Endothelial cell of umbilical vein (primary cell): ENCODE measurements around the gene SYTL3. TPM values are rescaled to one million over a fixed set of nuclear protein-coding genes. Genes with fewer than 3 reads are reported as not detected.

Experiments
- BruUV-seq: library from RNA; stranded (reverse); fragments of 400-500 nt; replicated peaks from 2 replicates; lab custom pipeline; 2021; lab: Mats Ljungman, UMichigan
- CTCF ChIA-PET: fragments of 300-600, 350-600 bp; sonication (Branson Sonifier 250); formaldehyde crosslinking; loops from one replicate; lab custom pipeline; 2021; ENCODE audit warnings: antibody characterized with exemption, inconsistent platforms; lab: Charles Lee
- POLR2A ChIA-PET: fragments of 300-600, 350-600 bp; sonication (Branson Sonifier 250); formaldehyde crosslinking; loops from one replicate; lab custom pipeline; 2021; ENCODE audit warnings: antibody characterized with exemption, inconsistent platforms; lab: Charles Lee
- DNase-seq: peaks from one replicate; pipeline ENCODE4 v3.0.0-alpha.2; 2011; ENCODE audit warnings: low read depth, low spot score
- FAIRE-seq: peaks from 2 replicates; lab custom pipeline; 2011; peaks lifted over from hg19 to GRCh38; lab: Jason Lieb, UNC
- H2AFZ ChIP-seq: 2 replicates; pipeline ENCODE4 v1.6.0; 2012; ENCODE audit warnings: low read depth, low read length, control low read depth, inconsistent platforms
- H3K27ac ChIP-seq: 2 replicates; pipeline ENCODE4 v1.5.1; 2011; ENCODE audit warnings: low read depth, mild to moderate bottlenecking, control low read depth, low read length, moderate library complexity; ENCODE audit not compliant: insufficient read depth
- H3K27me3 ChIP-seq, 2 experiments: 2 replicates each; pipeline versions ENCODE4 v1.6.0 to v1.6.1; 2011; ENCODE audit warnings: low read length in 2 of 2, mixed read lengths in 1 of 2; ENCODE audit not compliant: control insufficient read depth in 2 of 2, insufficient read depth in 2 of 2
- H3K36me3 ChIP-seq, 2 experiments: 2 replicates in 1 of 2; 3 replicates in 1 of 2; pipeline ENCODE4 v1.5.1; 2011; ENCODE audit warnings: low read length in 2 of 2, mild to moderate bottlenecking in 1 of 2, moderate library complexity in 1 of 2; ENCODE audit not compliant: control insufficient read depth in 2 of 2, insufficient read depth in 2 of 2; ENCODE audit errors: extremely low read depth in 1 of 2
- H3K4me1 ChIP-seq: 3 replicates; pipeline ENCODE4 v1.5.1; 2011; ENCODE audit warnings: mild to moderate bottlenecking, low read length; ENCODE audit not compliant: control insufficient read depth, insufficient read depth; ENCODE audit errors: extremely low read depth
- H3K4me2 ChIP-seq: 2 replicates; pipeline ENCODE4 v1.6.1; 2011; ENCODE audit warnings: low read length, control low read depth, mixed read lengths; ENCODE audit not compliant: insufficient read depth
- H3K4me3 ChIP-seq, 3 experiments: fragments of 200-600 bp in 1 of 3; sonication (generic), shearing (Covaris generic) in 1 of 3; replicated peaks in 1 of 3; 2 replicates each; pipeline ENCODE4 v1.5.1; 2011 to 2016; ENCODE audit warnings: control low read depth in 3 of 3, low read length in 3 of 3, mild to moderate bottlenecking in 2 of 3, inconsistent platforms in 1 of 3, low read depth in 1 of 3, moderate library complexity in 1 of 3; ENCODE audit not compliant: insufficient read depth in 1 of 3
- H3K79me2 ChIP-seq: 2 replicates; pipeline ENCODE4 v1.6.0; 2012; ENCODE audit warnings: low read length, inconsistent platforms; ENCODE audit not compliant: control insufficient read depth, insufficient read depth
- H3K9ac ChIP-seq: replicated peaks from 2 replicates; pipeline ENCODE3; 2011; ENCODE audit warnings: low read length, control low read depth; ENCODE audit not compliant: insufficient read depth; ENCODE audit errors: extremely low read depth
- H3K9me1 ChIP-seq: replicated peaks from 3 replicates; pipeline ENCODE4 v1.6.0; 2011; ENCODE audit warnings: mild to moderate bottlenecking, low read length; ENCODE audit not compliant: control insufficient read depth, insufficient read depth; ENCODE audit errors: extremely low read depth
- H3K9me3 ChIP-seq: replicated peaks from 2 replicates; pipeline ENCODE4 v1.5.1; 2012; ENCODE audit warnings: low read length, inconsistent platforms; ENCODE audit not compliant: control insufficient read depth, insufficient read depth
- H4K20me1 ChIP-seq: replicated peaks from 2 replicates; pipeline ENCODE3; 2011; ENCODE audit warnings: mild to moderate bottlenecking, low read length; ENCODE audit not compliant: control insufficient read depth, insufficient read depth; ENCODE audit errors: extremely low read depth
- JUN ChIP-seq: IDR thresholded peaks from 2 replicates; pipeline ENCODE4 v1.6.1; 2011; ENCODE audit warnings: borderline replicate concordance, low read depth; ENCODE audit not compliant: insufficient read length, insufficient read depth
- MYC ChIP-seq: IDR thresholded peaks from one replicate; pipeline ENCODE4 v1.6.1; 2011; ENCODE audit warnings: mild to moderate bottlenecking, low read depth, low read length
- POLR2AphosphoS5 ChIP-seq: IDR thresholded peaks from 2 replicates; pipeline ENCODE4 v1.6.1; 2012; ENCODE audit warnings: low read depth, mild to moderate bottlenecking, control low read depth, low read length, moderate library complexity; ENCODE audit not compliant: insufficient read depth
- dilution Hi-C: fragments of 300-500 bp; cut with MboI; formaldehyde crosslinking; loops from one replicate; pipeline ENCODE4 v1.15.0; 2019; ENCODE audit warnings: low sequenced_read_pairs; ENCODE audit not compliant: extremely low pct_ligation_motif_present
- intact Hi-C: fragments of 100-400 bp; cut with micrococcal nuclease; formaldehyde crosslinking; loops from one replicate; pipeline ENCODE4 v1.10.0; 2022
- polyA plus RNA-seq, 4 experiments: library from polyadenylated mRNA; depleted of rRNA in 3 of 4; stranded (reverse) in 3 of 4; unstranded in 1 of 4; fragments of >200 nt; gene quantifications; 2 replicates each; pipeline versions ENCODE4 v1.2.1 to v1.2.3, GENCODE V29; 2011 to 2012; ENCODE audit warnings: missing spikeins in 1 of 4
- total RNA-seq: library from RNA; stranded (reverse); gene quantifications from 2 replicates; pipeline ENCODE4 v1.2.3, GENCODE V29; 2021
- TF ChIP-seq, protein P1 (sequence below), 2 donors: IDR thresholded peaks; 1 replicate in 1 of 2; 2 replicates in 1 of 2; pipeline ENCODE4 v1.5.1; 2011; ENCODE audit warnings: low read length in 2 of 2, mild to moderate bottlenecking in 2 of 2, moderate library complexity in 2 of 2, control low read depth in 1 of 2, inconsistent platforms in 1 of 2, low read depth in 1 of 2; ENCODE audit not compliant: insufficient read depth in 1 of 2; ENCODE audit errors: extremely low read depth in 1 of 2

The SYTL3 gene
- total and polyA plus RNA-seq, 2 donors (not counting 3 experiments of a cell fraction or from before 2014, with no cell fraction given): 0.59 to 0.77 TPM

DNA sequence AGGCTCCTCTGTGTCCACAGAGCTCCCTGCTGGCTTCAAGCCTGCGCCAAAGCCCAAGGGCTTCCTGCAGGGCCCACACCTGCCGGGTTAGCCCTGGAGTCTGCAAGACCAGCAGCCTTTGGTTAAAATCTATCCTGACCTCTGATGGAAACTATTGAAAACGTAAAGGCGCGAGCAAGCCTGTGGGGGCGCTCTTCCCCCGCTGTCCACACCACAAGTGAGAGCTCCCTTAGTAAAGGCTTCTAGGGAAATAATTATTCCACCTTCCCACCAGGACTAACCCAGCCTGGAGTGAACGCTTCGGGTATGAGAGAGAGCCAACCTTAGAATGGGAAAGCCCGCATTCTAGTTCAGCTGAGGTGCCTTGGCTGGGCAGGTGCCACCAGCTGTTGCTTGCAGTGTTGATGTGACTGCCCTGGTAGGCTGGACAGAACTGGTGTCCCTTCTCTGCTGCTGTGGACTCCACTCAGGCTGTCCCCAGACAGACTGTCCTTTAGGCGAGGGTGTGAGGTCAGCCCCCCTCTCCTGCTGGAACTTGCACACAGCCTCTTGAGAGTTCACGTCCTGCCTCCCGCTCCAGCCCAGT is 68.7 kb downstream of the SYTL3 start:
- dilution Hi-C loops: no loop called here
- Histone ChIP-seq H3K27ac (no peak overlapping the region), H4K20me1 (no peaks in the 10 kb centered on the region), H2AFZ (no peak overlapping the region), H3K9me1 (no peaks in the 10 kb centered on the region), H3K79me2 (no peaks in the 10 kb centered on the region), H3K27me3 (no peaks in the 10 kb centered on the region), H3K4me2 (no peak overlapping the region), H3K9ac (no peak overlapping the region), H3K4me1 (peaks cover 13% of the 10 kb centered on the region), H3K9me3 (no peaks in the 10 kb centered on the region), H3K36me3 (no peaks in the 10 kb centered on the region), H3K4me3 (no peak overlapping the region)
- BruUV-seq: no TSS peak
- no peak for FAIRE-seq
- POLR2A ChIA-PET: no interaction called here
- TF ChIP-seq, protein P1, sequence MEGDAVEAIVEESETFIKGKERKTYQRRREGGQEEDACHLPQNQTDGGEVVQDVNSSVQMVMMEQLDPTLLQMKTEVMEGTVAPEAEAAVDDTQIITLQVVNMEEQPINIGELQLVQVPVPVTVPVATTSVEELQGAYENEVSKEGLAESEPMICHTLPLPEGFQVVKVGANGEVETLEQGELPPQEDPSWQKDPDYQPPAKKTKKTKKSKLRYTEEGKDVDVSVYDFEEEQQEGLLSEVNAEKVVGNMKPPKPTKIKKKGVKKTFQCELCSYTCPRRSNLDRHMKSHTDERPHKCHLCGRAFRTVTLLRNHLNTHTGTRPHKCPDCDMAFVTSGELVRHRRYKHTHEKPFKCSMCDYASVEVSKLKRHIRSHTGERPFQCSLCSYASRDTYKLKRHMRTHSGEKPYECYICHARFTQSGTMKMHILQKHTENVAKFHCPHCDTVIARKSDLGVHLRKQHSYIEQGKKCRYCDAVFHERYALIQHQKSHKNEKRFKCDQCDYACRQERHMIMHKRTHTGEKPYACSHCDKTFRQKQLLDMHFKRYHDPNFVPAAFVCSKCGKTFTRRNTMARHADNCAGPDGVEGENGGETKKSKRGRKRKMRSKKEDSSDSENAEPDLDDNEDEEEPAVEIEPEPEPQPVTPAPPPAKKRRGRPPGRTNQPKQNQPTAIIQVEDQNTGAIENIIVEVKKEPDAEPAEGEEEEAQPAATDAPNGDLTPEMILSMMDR (IDR thresholded peaks at IDR 0.05; ENCODE audit: extremely low read depth in 1 of 2, insufficient read depth in 1 of 2, low read depth in 1 of 2, low read length in 2 of 2): peak; percentile 66 to 70
- TF ChIP-seq JUN: no peak
- peak; percentile 44 for DNase-seq
- CTCF ChIA-PET: interaction anchor here (0.6 to 2.8 kb wide), 33 partner anchors 9 to 504 kb away, joined by 3 to 51 read pairs (median 4); partner anchors contain the start of gene RSPH3
- intact Hi-C loops: no loop called here

DNA sequence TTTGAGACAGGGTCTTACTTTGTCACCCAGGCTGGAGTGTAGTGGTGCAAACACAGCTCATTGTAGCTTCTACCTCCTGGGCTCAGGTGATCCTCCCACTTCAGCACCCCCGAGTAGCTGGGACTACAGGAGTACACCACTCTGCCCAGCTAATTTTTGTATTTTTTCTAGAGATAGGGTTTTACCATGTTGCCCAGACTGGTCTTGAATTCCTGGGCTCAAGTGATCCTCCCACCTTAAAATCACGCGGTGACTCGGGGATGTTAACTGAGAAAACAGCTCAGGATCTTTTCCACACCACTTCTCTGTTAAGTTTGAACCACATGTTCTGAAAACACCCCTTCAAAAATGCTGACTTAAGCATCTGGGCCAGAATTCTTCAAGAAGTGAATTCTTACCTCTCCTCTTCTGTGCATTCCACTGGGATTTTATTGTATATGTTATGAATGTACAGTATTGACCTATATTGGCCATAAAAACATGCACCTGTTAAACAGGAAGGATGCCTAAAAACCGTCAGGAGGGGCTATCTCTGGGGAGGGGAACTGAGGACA is 72.4 kb downstream of the SYTL3 start:
- FAIRE-seq: no peak
- CTCF ChIA-PET: interaction anchor here (1.7 kb wide), 1 partner anchor 15 kb away, joined by 10 read pairs; no protein-coding TSS in a partner anchor

More for the DNA sequence above, 72.4 kb downstream of the SYTL3 start:
- Histone ChIP-seq H3K79me2 (no peaks in the 10 kb centered on the region), H3K27ac (no peak overlapping the region), H3K9me3 (no peaks in the 10 kb centered on the region), H3K27me3 (no peaks in the 10 kb centered on the region), H3K9ac (no peak overlapping the region), H2AFZ (no peak overlapping the region), H4K20me1 (no peaks in the 10 kb centered on the region), H3K4me1 (peaks cover 13% of the 10 kb centered on the region), H3K36me3 (no peaks in the 10 kb centered on the region), H3K4me3 (no peak overlapping the region), H3K9me1 (no peaks in the 10 kb centered on the region), H3K4me2 (no peak overlapping the region)
- no TSS peak for BruUV-seq
- intact Hi-C loops: no loop called here
- POLR2A ChIA-PET: interaction anchor here (0.7 kb wide), 1 partner anchor 255 kb away, joined by 13 read pairs; no protein-coding TSS in a partner anchor
- no peak for DNase-seq
- dilution Hi-C loops: no loop called here
- no peak for TF ChIP-seq MYC
- TF ChIP-seq POLR2AphosphoS5: no peak
